ENCODE measurements around the gene SURF2.

Gene SURF2

DNA sequence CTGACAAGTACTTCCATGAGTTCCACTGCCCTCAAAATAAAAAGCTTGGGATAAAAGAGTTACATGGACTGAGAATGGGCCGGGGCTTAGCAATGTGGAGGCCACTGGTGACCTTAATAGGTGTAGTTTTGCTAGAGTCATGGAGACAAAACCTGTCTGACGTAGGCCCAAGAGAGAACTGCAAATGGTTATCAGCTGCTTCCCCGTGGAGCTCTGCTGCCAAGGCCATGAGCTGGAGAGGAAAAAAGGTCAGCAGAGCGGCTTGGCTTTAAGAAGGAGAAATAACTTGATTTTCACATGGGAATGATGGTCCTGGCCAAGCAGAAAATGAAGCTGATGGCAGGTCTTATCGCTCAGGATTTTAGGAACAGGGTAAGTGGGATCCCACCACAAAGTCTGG lies 16.7 kb upstream of the SURF2 start:
- DNase-seq, result no peak

- no peak for DNase-seq
Measured at GRCh38 chr9:133340256-133340655, 16.1 kb upstream of the SURF2 start.

- DNase-seq, result no peak
Measured at GRCh38 chr9:133340916-133341315, 15.4 kb upstream of the SURF2 start.

DNA sequence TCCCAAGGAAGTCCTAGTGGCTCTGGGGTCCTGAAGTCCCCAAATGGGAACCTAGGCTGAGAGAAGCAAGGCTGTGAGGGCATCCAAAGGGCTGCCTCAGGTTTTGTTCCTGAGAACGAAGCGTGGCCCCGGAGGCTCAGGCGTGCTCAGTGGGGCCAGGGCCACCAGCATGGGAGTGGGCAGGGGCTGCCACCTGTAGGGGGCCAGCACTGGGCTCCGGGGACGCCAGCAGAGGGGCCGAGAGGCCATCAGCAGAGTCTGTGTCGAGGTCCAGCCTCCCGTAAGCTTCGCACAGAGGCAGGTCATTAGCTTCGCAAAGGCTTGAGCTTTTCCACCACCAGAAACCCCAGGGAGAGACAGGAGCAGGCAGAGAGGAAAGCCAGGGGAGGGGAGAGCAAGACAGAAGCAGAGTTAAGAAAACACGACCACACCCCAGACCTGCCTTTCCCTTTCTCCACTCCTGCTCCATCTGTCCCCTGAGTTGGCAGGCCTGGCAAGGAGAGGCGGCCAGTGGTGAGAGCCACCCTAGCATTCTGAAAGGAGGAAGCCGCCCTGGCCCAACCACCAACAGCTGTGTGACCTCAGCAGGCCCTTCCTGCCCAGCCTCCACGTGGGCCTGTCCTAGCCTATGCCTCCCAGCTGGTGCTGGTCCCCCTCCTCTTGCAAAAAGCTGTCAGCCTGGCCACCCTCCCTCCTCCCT lies 14.8 kb upstream of the SURF2 start:
- DNase-seq, result no peak

GRCh38 chr9:133342069-133342406 lies 14.3 kb upstream of the SURF2 start:
- no peak for DNase-seq

- no peak for DNase-seq
Measured at GRCh38 chr9:133342570-133342969, 13.8 kb upstream of the SURF2 start.

GRCh38 chr9:133344071-133344470 lies 12.3 kb upstream of the SURF2 start:
- DNase-seq, result no peak

- no peak for DNase-seq
Measured at GRCh38 chr9:133344979-133345378, 11.4 kb upstream of the SURF2 start.

GRCh38 chr9:133345596-133345995 lies 10.8 kb upstream of the SURF2 start:
- DNase-seq, result no peak

GRCh38 chr9:133346021-133346785 lies 10.1 kb upstream of the SURF2 start:
- no peak for DNase-seq

GRCh38 chr9:133347515-133347984 lies 8.8 kb upstream of the SURF2 start:
- DNase-seq, result no peak

- DNase-seq, result peak; percentile 94
Measured at GRCh38 chr9:133347985-133348717, 8.2 kb upstream of the SURF2 start, which contains the start of the genes MED22 and RPL7A. Gene MED22, minus strand, starts transcription at chr9:133348131. Its CDS starts 1,469 bp downstream, at chr9:133346662. Gene RPL7A, plus strand, starts transcription at chr9:133348218. Its CDS starts 26 bp downstream, at chr9:133348244.

GRCh38 chr9:133348718-133349573 lies 7.4 kb upstream of the SURF2 start:
- DNase-seq, result no peak

GRCh38 chr9:133349965-133350616 lies 6.3 kb upstream of the SURF2 start:
- DNase-seq, result peak; percentile 64

GRCh38 chr9:133351526-133351907 lies 4.8 kb upstream of the SURF2 start:
- no peak for DNase-seq

GRCh38 chr9:133351908-133352634 lies 4.3 kb upstream of the SURF2 start:
- peak; percentile 69 for DNase-seq

DNA sequence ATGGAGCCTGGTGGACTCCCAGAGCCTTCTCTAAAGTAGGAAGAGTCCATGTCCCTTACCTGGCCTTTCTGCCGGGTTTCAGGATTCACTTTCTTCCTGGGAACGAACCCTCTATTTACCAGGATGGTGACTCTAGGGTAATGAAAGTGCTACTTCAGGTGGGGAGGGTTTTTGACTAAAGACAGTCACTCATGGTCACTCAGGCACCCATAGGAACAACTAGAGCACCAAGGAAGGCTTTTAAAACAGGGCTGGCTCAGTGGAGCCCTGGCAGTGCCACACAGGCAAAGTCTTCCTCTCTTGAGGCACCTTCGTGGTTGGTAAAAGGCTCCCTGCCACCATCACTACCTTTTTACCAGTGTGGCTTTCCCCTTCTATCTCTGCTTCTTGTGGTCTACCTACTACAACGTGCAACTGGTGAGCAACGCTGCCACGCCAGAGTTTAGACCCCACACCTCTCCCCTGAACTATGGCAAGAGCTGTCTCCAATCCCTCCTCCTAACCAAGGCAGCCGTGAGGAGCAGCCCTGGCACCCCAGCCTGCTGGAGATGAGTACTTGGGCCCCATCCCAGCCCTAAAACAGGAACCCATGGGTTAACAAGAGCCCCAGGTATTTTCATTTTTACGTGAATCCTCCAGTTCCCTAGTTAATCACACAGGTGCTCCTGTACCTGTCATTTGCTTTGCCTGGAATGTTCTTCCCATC lies 3.6 kb upstream of the SURF2 start:
- DNase-seq, result peak; percentile 51

- peak; percentile 34 for DNase-seq
Measured at GRCh38 chr9:133353548-133353947, 2.8 kb upstream of the SURF2 start.

GRCh38 chr9:133354766-133355165 lies 1.6 kb upstream of the SURF2 start:
- DNase-seq, result peak; percentile 36

- peak; percentile 40 for DNase-seq
Measured at GRCh38 chr9:133355881-133356357, 431 bp upstream of the SURF2 start.

Data from stimulated activated CD8-positive, alpha-beta memory T cell treated with anti-CD3 and anti-CD28 coated beads, Interleukin-4, amount 100 ng/mL, for 48 hours (primary cell).